GM21528 (cell line): ENCODE data around the gene SH3GL2.

Experiments
- ATAC-seq: cut with Tn5 transposase; IDR thresholded peaks from one replicate; pipeline ENCODE4 v1.9.1; 2021; ENCODE audit warnings: mild to moderate bottlenecking, moderate library complexity; ENCODE audit not compliant: unreplicated experiment, low FRiP score

The SH3GL2 gene

GRCh38 chr9:17651725-17652124, 72.9 kb downstream of the SH3GL2 start:
- no peak for ATAC-seq

- no peak for ATAC-seq
These were observed 75.1 kb downstream of the SH3GL2 start for GRCh38 chr9:17653947-17654465.

- ATAC-seq: no peak
These were observed 78.0 kb downstream of the SH3GL2 start for GRCh38 chr9:17656889-17657288.

GRCh38 chr9:17658237-17658636, 79.4 kb downstream of the SH3GL2 start:
- no peak for ATAC-seq

- ATAC-seq: no peak
These were observed 81.3 kb downstream of the SH3GL2 start for GRCh38 chr9:17660158-17660557.

- ATAC-seq: no peak
These were observed 86.6 kb downstream of the SH3GL2 start for GRCh38 chr9:17665450-17665849.

GRCh38 chr9:17669206-17669605, 90.3 kb downstream of the SH3GL2 start:
- no peak for ATAC-seq

- no peak for ATAC-seq
These were observed 103.8 kb downstream of the SH3GL2 start for GRCh38 chr9:17682684-17683083.

GRCh38 chr9:17688834-17689233, 110.0 kb downstream of the SH3GL2 start:
- no peak for ATAC-seq

GRCh38 chr9:17694336-17694735, 115.5 kb downstream of the SH3GL2 start:
- no peak for ATAC-seq

GRCh38 chr9:17695482-17695881, 116.6 kb downstream of the SH3GL2 start:
- ATAC-seq: no peak

GRCh38 chr9:17699615-17700330, 120.9 kb downstream of the SH3GL2 start:
- ATAC-seq: no peak

- ATAC-seq: no peak
These were observed 127.5 kb downstream of the SH3GL2 start for GRCh38 chr9:17706347-17706746.

GRCh38 chr9:17719053-17719452, 140.2 kb downstream of the SH3GL2 start:
- no peak for ATAC-seq

GRCh38 chr9:17721954-17722353, 143.1 kb downstream of the SH3GL2 start:
- no peak for ATAC-seq

- no peak for ATAC-seq
These were observed 144.8 kb downstream of the SH3GL2 start for GRCh38 chr9:17723656-17724055.

- ATAC-seq: no peak
These were observed 146.6 kb downstream of the SH3GL2 start for GRCh38 chr9:17725399-17726010.

GRCh38 chr9:17726298-17726697, 147.4 kb downstream of the SH3GL2 start:
- no peak for ATAC-seq

- ATAC-seq: no peak
These were observed 152.0 kb downstream of the SH3GL2 start for GRCh38 chr9:17730899-17731298.

- ATAC-seq: no peak
These were observed 152.4 kb downstream of the SH3GL2 start for GRCh38 chr9:17731308-17731707.

GRCh38 chr9:17734674-17735073, 155.8 kb downstream of the SH3GL2 start:
- no peak for ATAC-seq

- ATAC-seq: no peak
These were observed 157.0 kb downstream of the SH3GL2 start for GRCh38 chr9:17735859-17736258.
